Measurements from ENCODE around the gene BRME1. TPM values are rescaled to one million over a fixed set of nuclear protein-coding genes. Genes with fewer than 3 reads are reported as not detected.
A peak's percentile ranks its signal among the peaks of the same experiment; 100 is the strongest.

BRME1 gene
- 3.5 and 9.2 TPM in 2 replicates for total RNA-seq (ENCODE audit: low replicate concordance)
- long read RNA-seq = 0 reads

GRCh38 chr19:13905634-13906520 lies at the start of gene BRME1, which contains the start of gene CC2D1A:
TSS of gene BRME1 (minus strand) at chr19:13906117. CDS start at chr19:13904892, 1,225 bp downstream.
TSS of gene CC2D1A (plus strand) at chr19:13906201. CDS start at chr19:13906442, 241 bp downstream.
- TF ChIP-seq CTCF (conservative IDR thresholded peaks at IDR 0.05) = no peak
- Mint-ChIP-seq H3K27me3 (no peaks in the 10 kb centered on the region), H3K27ac (peak within 1 kb of the TSS; percentile 59), H3K4me3 (peak within 1 kb of the TSS; percentile 85), H3K36me3 (no peaks in the 10 kb centered on the region), H3K4me1 (ENCODE audit: unreplicated experiment) (no peaks in the 10 kb centered on the region), H3K9me3 (no peaks in the 10 kb centered on the region)
- peak; percentile 92 for DNase-seq (ENCODE audit: extremely low spot score, unreplicated experiment)

- Mint-ChIP-seq H3K9me3 (no peaks in the 10 kb centered on the region), H3K4me3 (peak overlapping the region; percentile 89), H3K27me3 (no peaks in the 10 kb centered on the region), H3K36me3 (peaks cover 4% of the 10 kb centered on the region), H3K27ac (no peak overlapping the region), H3K4me1 (ENCODE audit: unreplicated experiment) (peaks cover 7% of the 10 kb centered on the region)
- DNase-seq (ENCODE audit: extremely low spot score, unreplicated experiment) = no peak
- TF ChIP-seq CTCF (conservative IDR thresholded peaks at IDR 0.05) = no peak
These were observed 48.3 kb upstream of the BRME1 start for GRCh38 chr19:13954185-13954584.

- peak overlapping the region; percentile 89 for H3K4me3 Mint-ChIP-seq
- no peaks in the 10 kb centered on the region for H3K9me3 Mint-ChIP-seq
- H3K27ac Mint-ChIP-seq = peak overlapping the region; percentile 59
- DNase-seq (ENCODE audit: extremely low spot score, unreplicated experiment) = no peak
- peaks cover 7% of the 10 kb centered on the region for H3K4me1 Mint-ChIP-seq (ENCODE audit: unreplicated experiment)
- H3K36me3 Mint-ChIP-seq = peaks cover 4% of the 10 kb centered on the region
- TF ChIP-seq CTCF (conservative IDR thresholded peaks at IDR 0.05) = no peak
- H3K27me3 Mint-ChIP-seq = no peaks in the 10 kb centered on the region
These were observed 47.1 kb upstream of the BRME1 start for GRCh38 chr19:13952931-13953531.

GRCh38 chr19:13952154-13952930 lies 46.4 kb upstream of the BRME1 start, which contains the start of gene DCAF15:
TSS of gene DCAF15 (plus strand) at chr19:13952509. CDS start at chr19:13952513, 4 bp downstream.
- H3K36me3 Mint-ChIP-seq = peaks cover 4% of the 10 kb centered on the region

More at GRCh38 chr19:13952154-13952930, 46.4 kb upstream of the BRME1 start, which contains the start of gene DCAF15:
- no peak for TF ChIP-seq CTCF (conservative IDR thresholded peaks at IDR 0.05)
- no peaks in the 10 kb centered on the region for H3K27me3 Mint-ChIP-seq
- peak within 1 kb of the TSS; percentile 96 for H3K4me3 Mint-ChIP-seq
- H3K9me3 Mint-ChIP-seq = no peaks in the 10 kb centered on the region
- peaks cover 7% of the 10 kb centered on the region for H3K4me1 Mint-ChIP-seq (ENCODE audit: unreplicated experiment)
- DNase-seq (ENCODE audit: extremely low spot score, unreplicated experiment) = peak; percentile 99
- peak within 1 kb of the TSS; percentile 95 for H3K27ac Mint-ChIP-seq
